A549 (cell line): ENCODE results near the gene INSIG2. TPM values are rescaled to one million over a fixed set of nuclear protein-coding genes. Genes with fewer than 3 reads are reported as not detected.

Experiments used
- ATAC-seq, 2 experiments: fragments of 200-7000 bp in 1 of 2; fragments of >200 bp in 1 of 2; cut with Nextera tagmentation in 1 of 2; cut with Tn5 transposase in 1 of 2; 3 replicates each; pipeline versions ENCODE4 v1.8.0 to v1.9.1; 2018 to 2020; ENCODE audit warnings: mild to moderate bottlenecking in 1 of 2, moderate library complexity in 1 of 2
- CTCF ChIA-PET: fragments of 300-600 bp; sonication (Branson Sonifier 250); formaldehyde crosslinking; extraction: SDS; loops from one replicate; lab custom pipeline; 2021; ENCODE audit warnings: antibody characterized with exemption, inconsistent platforms; lab: Yijun Ruan, JAX
- POLR2A ChIA-PET: fragments of 350-600 bp; formaldehyde crosslinking; extraction: SDS; loops from one replicate; lab custom pipeline; 2021; ENCODE audit warnings: antibody characterized with exemption, inconsistent platforms; lab: Yijun Ruan, JAX
- DNase-seq, 2 experiments: peaks; one replicate each; pipeline versions ENCODE4 v3.0.0 to v3.0.0-alpha.2; 2011 to 2016; ENCODE audit warnings: low read depth in 1 of 2, low spot score in 1 of 2
- FAIRE-seq: peaks from 2 replicates; lab custom pipeline; 2011; peaks lifted over from hg19 to GRCh38; lab: Jason Lieb, UNC
- H3K27ac ChIP-seq, 2 experiments: fragments of >200 bp; sonication (Bioruptor Twin); formaldehyde crosslinking; 3 replicates each; pipeline ENCODE4 v1.5.1; 2016 to 2017
- H3K4me1 ChIP-seq: fragments of >200 bp; sonication (Bioruptor Twin); formaldehyde crosslinking; 3 replicates; pipeline ENCODE4 v1.6.1; 2016
- H3K4me2 ChIP-seq: fragments of >200 bp; sonication (Bioruptor Twin); formaldehyde crosslinking; 3 replicates; pipeline ENCODE4 v1.6.1; 2016
- H3K4me3 ChIP-seq: fragments of >200 bp; sonication (Bioruptor Twin); formaldehyde crosslinking; 3 replicates; pipeline ENCODE4 v1.5.1; 2016
- H3K9me3 ChIP-seq: fragments of >200 bp; sonication (Bioruptor Twin); formaldehyde crosslinking; 3 replicates; pipeline ENCODE4 v1.6.1; 2016
- BHLHE40 ChIP-seq: IDR thresholded peaks from 2 replicates; pipeline ENCODE4 v1.6.1; 2012; ENCODE audit warnings: low read depth, low read length, inconsistent platforms
- CBX8 ChIP-seq: fragments of 200-600 bp; sonication (generic); IDR thresholded peaks from 2 replicates; pipeline ENCODE4 v1.6.1; 2016
- CHD2 ChIP-seq: fragments of 150-350 bp; IDR thresholded peaks from 2 replicates; pipeline ENCODE4 v1.6.1; 2014; ENCODE audit warnings: low read length; ENCODE audit not compliant: partially characterized antibody
- CHD4 ChIP-seq: fragments of 200-600 bp; sonication (generic); IDR thresholded peaks from 2 replicates; pipeline ENCODE4 v1.6.1; 2016; ENCODE audit warnings: antibody characterized with exemption, mild to moderate bottlenecking, borderline replicate concordance
- EHMT2 ChIP-seq: fragments of 200-600 bp; sonication (generic); IDR thresholded peaks from 2 replicates; pipeline ENCODE4 v1.6.1; 2016; ENCODE audit warnings: antibody characterized with exemption, low read depth, mild to moderate bottlenecking, moderate library complexity
- EP300 ChIP-seq, 2 experiments: fragments of >200 bp; sonication (Bioruptor Twin); formaldehyde crosslinking; IDR thresholded peaks; 2 replicates in 1 of 2; 3 replicates in 1 of 2; pipeline ENCODE4 v1.6.1; 2016 to 2017
- FOSL2 ChIP-seq, 2 experiments: fragments of 450-650 bp in 1 of 2; fragments of >200 bp in 1 of 2; sonication (Bioruptor Twin) in 1 of 2; formaldehyde crosslinking; IDR thresholded peaks; 2 replicates each; pipeline versions ENCODE4 v1.5.0 to v1.6.1; 2016 to 2020; ENCODE audit warnings: mild to moderate bottlenecking in 1 of 2, moderate library complexity in 1 of 2
- GATA3 ChIP-seq: IDR thresholded peaks from 2 replicates; pipeline ENCODE4 v1.6.1; 2012; ENCODE audit warnings: borderline replicate concordance
- HEYL ChIP-seq: fragments of 250-450 bp; sonication (Bioruptor Pico); IDR thresholded peaks from 2 replicates; pipeline ENCODE4 v1.8.0; 2021; ENCODE audit warnings: mild to moderate bottlenecking, moderate library complexity
- HOXB5 ChIP-seq: fragments of 250-450 bp; sonication (Bioruptor Pico); IDR thresholded peaks from 2 replicates; pipeline ENCODE4 v1.5.0; 2020; ENCODE audit warnings: mild to moderate bottlenecking, moderate library complexity
- MAFK ChIP-seq: fragments of 450-650 bp; IDR thresholded peaks from 2 replicates; pipeline ENCODE4 v1.6.1; 2014; ENCODE audit not compliant: partially characterized antibody
- MAZ ChIP-seq: fragments of 150-350 bp; IDR thresholded peaks from 2 replicates; pipeline ENCODE4 v1.6.1; 2014; ENCODE audit warnings: antibody characterized with exemption, low read depth, low read length, borderline replicate concordance
- NR3C1 ChIP-seq: fragments of >200 bp; sonication (Bioruptor Twin); formaldehyde crosslinking; IDR thresholded peaks from 3 replicates; pipeline ENCODE4 v1.6.1; 2017
- PHF8 ChIP-seq: fragments of 200-600 bp; sonication (generic); IDR thresholded peaks from 2 replicates; pipeline ENCODE4 v1.6.1; 2016; ENCODE audit warnings: low read depth, mild to moderate bottlenecking, antibody characterized with exemption, moderate library complexity, borderline replicate concordance
- POLR2A ChIP-seq: IDR thresholded peaks from 2 replicates; pipeline ENCODE4 v1.6.1; 2012; ENCODE audit warnings: mild to moderate bottlenecking, low read length
- RARB ChIP-seq: fragments of 250-450 bp; sonication (Bioruptor Pico); IDR thresholded peaks from 2 replicates; pipeline ENCODE4 v1.8.0; 2021; ENCODE audit warnings: mild to moderate bottlenecking, moderate library complexity
- RCOR1 ChIP-seq: fragments of 150-350 bp; IDR thresholded peaks from 2 replicates; pipeline ENCODE4 v1.6.1; 2014; ENCODE audit warnings: antibody characterized with exemption, low read length, low read depth
- RFX5 ChIP-seq: fragments of 450-650 bp; IDR thresholded peaks from 2 replicates; pipeline ENCODE4 v1.7.1; 2014; ENCODE audit warnings: antibody characterized with exemption, mild to moderate bottlenecking, moderate library complexity
- RNF2 ChIP-seq: fragments of 200-600 bp; sonication (generic); IDR thresholded peaks from 2 replicates; pipeline ENCODE4 v1.6.1; 2016; ENCODE audit warnings: low read depth, mild to moderate bottlenecking, antibody characterized with exemption, moderate library complexity, borderline replicate concordance
- SMC3 ChIP-seq: fragments of >200 bp; sonication (Bioruptor Twin); formaldehyde crosslinking; IDR thresholded peaks from 3 replicates; pipeline ENCODE4 v1.6.1; 2018; ENCODE audit warnings: inconsistent platforms
- ZC3H11A ChIP-seq: fragments of 450-650 bp; IDR thresholded peaks from 2 replicates; pipeline ENCODE4 v1.6.1; 2014; ENCODE audit warnings: antibody characterized with exemption, mild to moderate bottlenecking
- WGBS: methylation state at CpG from one replicate; pipeline ENCODE4 v1.1.6; 2017; ENCODE audit errors: missing lambda C conversion rate; 5-methylcytosine and 5-hydroxymethylcytosine counted together
- polyA plus RNA-seq, 4 experiments: library from polyadenylated mRNA; depleted of rRNA in 3 of 4; stranded (reverse); fragments of >200 nt; fragmentation: RNase III in 1 of 4; extraction: RNeasy Plus Mini Kit Qiagen cat#74134 plus additional on column Dnase treatment in 1 of 4; gene quantifications; 2 replicates in 3 of 4; 3 replicates in 1 of 4; pipeline ENCODE4 v1.2.3, GENCODE V29; 2011 to 2017
- TF ChIP-seq, protein P1 (sequence below): fragments of >200 bp; sonication (Bioruptor Twin); formaldehyde crosslinking; IDR thresholded peaks from 3 replicates; pipeline ENCODE4 v1.5.1; 2016
- TF ChIP-seq, protein P2 (sequence below): fragments of 250-450 bp; sonication (Bioruptor Pico); IDR thresholded peaks from 2 replicates; pipeline ENCODE4 v1.5.0; 2020; ENCODE audit warnings: low read depth, mild to moderate bottlenecking, moderate library complexity
- TF ChIP-seq, protein P3 (sequence below): fragments of 250-450 bp; sonication (Bioruptor Pico); IDR thresholded peaks from 2 replicates; pipeline ENCODE4 v1.5.0; 2021; ENCODE audit warnings: mild to moderate bottlenecking, moderate library complexity, borderline replicate concordance
- TF ChIP-seq, protein P4 (sequence below): IDR thresholded peaks from 2 replicates; pipeline ENCODE4 v1.6.1; 2012
- TF ChIP-seq, protein P5 (sequence below): fragments of >200 bp; sonication (Bioruptor Twin); formaldehyde crosslinking; IDR thresholded peaks from 3 replicates; pipeline ENCODE4 v1.6.1; 2016

Gene INSIG2
- polyA plus RNA-seq, 2 of the 4 experiments (the other 2 are of a cell fraction), result 12.1 to 23.4 TPM

DNA sequence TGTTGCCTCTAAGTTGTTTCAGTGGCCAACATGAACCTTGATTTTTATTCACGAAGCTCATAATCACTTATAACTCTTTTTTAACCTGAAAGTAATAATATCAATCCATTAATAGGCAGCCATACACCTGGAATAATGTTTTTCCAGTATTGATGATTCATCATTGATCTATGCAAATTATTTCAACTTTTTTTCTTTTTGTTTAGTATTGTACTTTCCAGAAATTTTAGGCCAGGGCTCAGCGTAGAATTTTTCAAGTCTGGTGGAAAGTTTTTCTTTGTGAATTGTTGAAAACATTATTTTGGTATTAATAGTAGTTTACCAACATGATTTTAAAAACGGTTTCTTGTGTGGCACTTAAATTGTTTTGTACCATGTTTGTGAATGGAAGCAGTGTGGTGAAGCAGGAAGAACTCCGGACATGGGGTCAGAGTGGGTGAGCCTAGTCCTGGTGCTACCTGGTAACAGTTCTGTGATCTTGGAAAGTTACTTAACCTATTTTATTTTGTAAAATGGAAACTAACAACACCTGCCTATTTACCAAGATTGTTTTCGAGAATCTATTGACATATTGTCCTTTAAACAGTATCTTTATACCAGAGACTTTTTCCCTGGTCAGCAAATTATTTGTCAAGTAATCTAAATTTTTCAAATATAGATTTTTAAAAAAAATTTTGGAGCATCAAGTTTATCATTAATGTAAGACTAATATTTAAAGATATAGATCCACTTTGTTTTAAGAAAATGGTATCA lies 2.3 kb downstream of the INSIG2 start:
- Histone ChIP-seq H3K9me3 (no peaks in the 10 kb centered on the region), H3K4me1 (peaks cover 27% of the 10 kb centered on the region), H3K27ac (no peak overlapping the region), H3K4me2 (peak overlapping the region; percentile 93; the same call in 2 of the 3 replicates), H3K4me3 (no peak overlapping the region)
- no peak for DNase-seq
- no peak for FAIRE-seq
- WGBS, result 73% methylated on average over 5 of the region's 5 CpGs
- ChIA-PET POLR2A (no interaction called here), CTCF (interaction anchor here (0.7 to 1.3 kb wide), 2 partner anchors 33 to 52 kb away, joined by 3 to 5 read pairs; no protein-coding TSS in a partner anchor)
- no peak for ATAC-seq
- peak; percentile 49 for TF ChIP-seq MAFK
- no peak for TF ChIP-seq RCOR1

DNA sequence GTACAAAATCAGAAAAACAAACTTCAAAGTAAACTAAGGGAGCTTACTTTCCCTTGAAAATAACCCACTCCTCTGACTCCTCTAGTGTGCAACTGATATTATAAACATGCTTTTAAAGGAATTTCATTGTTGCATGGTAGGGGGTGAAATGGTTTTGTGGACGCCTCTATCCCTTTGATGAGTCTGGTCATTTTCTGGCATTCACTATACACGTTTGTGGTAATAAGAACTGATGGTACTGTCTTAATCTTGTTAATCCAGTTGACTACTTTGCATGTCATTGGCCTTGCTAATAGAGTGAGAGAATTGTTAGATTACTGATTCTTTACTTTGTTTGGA lies 2.8 kb downstream of the INSIG2 start:
- no peak overlapping the region for H3K4me2 ChIP-seq
- no peak overlapping the region for H3K27ac ChIP-seq
- H3K9me3 ChIP-seq, result no peaks in the 10 kb centered on the region
- no peak for DNase-seq
- ATAC-seq, result no peak
- H3K4me3 ChIP-seq, result no peak overlapping the region
- peaks cover 21% of the 10 kb centered on the region for H3K4me1 ChIP-seq
- WGBS, result 85% methylated on average over 2 of the region's 2 CpGs
- no peak for TF ChIP-seq NR3C1
- no peak for TF ChIP-seq CBX8
- TF ChIP-seq EHMT2, result no peak
- no peak for TF ChIP-seq ZC3H11A
- no peak for TF ChIP-seq CHD4
- TF ChIP-seq FOSL2 (IDR thresholded peaks at IDR 0.05), result no peak
- TF ChIP-seq FOSL2 (CRISPR knock-in tag; IDR thresholded peaks at IDR 0.05), result no peak
- no peak for TF ChIP-seq MAZ
- TF ChIP-seq GATA3, result no peak
- TF ChIP-seq HEYL (CRISPR knock-in tag), result no peak
- no peak for TF ChIP-seq SMC3
- TF ChIP-seq, all 56 proteins: peak for 0
- POLR2A ChIA-PET, result no interaction called here
- FAIRE-seq, result no peak
- CTCF ChIA-PET, result no interaction called here

DNA sequence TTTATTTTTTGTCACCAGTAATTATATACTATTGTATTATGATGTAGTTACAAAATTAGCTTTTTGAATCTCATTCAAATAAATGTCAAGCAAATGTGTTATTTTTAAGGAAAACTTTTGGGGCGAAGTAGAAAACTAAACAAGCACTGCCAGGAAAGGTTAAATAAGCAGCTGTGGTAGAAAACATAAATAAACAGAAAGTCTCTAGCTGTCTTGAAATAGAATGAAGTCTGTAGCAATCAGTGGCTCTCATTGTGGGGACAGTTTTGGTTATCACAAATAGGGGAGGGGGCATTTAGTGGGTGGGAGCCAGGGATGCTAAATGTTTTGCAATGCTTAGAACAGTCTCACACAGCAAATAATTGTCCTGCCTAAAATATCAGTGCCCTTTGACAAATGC lies 3.4 kb downstream of the INSIG2 start:
- DNase-seq (no peak), FAIRE-seq (no peak), ATAC-seq (no peak)
- H3K4me3 ChIP-seq, result no peak overlapping the region
- no peak overlapping the region for H3K27ac ChIP-seq
- WGBS, result 88% methylated on average over 1 of the region's 1 CpG
- no peaks in the 10 kb centered on the region for H3K9me3 ChIP-seq
- H3K4me1 ChIP-seq, result peaks cover 18% of the 10 kb centered on the region
- ChIA-PET POLR2A (no interaction called here), CTCF (interaction anchor here (0.8 kb wide), 1 partner anchor 12 kb away, joined by 3 read pairs; no protein-coding TSS in a partner anchor)
- no peak overlapping the region for H3K4me2 ChIP-seq
- no peak for TF ChIP-seq RNF2
- TF ChIP-seq BHLHE40, result no peak
- no peak for TF ChIP-seq MAFK
- TF ChIP-seq, protein P1, sequence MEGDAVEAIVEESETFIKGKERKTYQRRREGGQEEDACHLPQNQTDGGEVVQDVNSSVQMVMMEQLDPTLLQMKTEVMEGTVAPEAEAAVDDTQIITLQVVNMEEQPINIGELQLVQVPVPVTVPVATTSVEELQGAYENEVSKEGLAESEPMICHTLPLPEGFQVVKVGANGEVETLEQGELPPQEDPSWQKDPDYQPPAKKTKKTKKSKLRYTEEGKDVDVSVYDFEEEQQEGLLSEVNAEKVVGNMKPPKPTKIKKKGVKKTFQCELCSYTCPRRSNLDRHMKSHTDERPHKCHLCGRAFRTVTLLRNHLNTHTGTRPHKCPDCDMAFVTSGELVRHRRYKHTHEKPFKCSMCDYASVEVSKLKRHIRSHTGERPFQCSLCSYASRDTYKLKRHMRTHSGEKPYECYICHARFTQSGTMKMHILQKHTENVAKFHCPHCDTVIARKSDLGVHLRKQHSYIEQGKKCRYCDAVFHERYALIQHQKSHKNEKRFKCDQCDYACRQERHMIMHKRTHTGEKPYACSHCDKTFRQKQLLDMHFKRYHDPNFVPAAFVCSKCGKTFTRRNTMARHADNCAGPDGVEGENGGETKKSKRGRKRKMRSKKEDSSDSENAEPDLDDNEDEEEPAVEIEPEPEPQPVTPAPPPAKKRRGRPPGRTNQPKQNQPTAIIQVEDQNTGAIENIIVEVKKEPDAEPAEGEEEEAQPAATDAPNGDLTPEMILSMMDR, result no peak
- no peak for TF ChIP-seq FOSL2 (IDR thresholded peaks at IDR 0.05)
- no peak for TF ChIP-seq FOSL2 (CRISPR knock-in tag; IDR thresholded peaks at IDR 0.05)
- TF ChIP-seq, protein P2, sequence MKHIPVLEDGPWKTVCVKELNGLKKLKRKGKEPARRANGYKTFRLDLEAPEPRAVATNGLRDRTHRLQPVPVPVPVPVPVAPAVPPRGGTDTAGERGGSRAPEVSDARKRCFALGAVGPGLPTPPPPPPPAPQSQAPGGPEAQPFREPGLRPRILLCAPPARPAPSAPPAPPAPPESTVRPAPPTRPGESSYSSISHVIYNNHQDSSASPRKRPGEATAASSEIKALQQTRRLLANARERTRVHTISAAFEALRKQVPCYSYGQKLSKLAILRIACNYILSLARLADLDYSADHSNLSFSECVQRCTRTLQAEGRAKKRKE (CRISPR knock-in tag), result no peak
- no peak for TF ChIP-seq POLR2A
- TF ChIP-seq ZC3H11A, result no peak
- no peak for TF ChIP-seq RARB
- TF ChIP-seq CHD2, result no peak
- TF ChIP-seq EP300 (IDR thresholded peaks at IDR 0.05), result no peak
- TF ChIP-seq, protein P3, sequence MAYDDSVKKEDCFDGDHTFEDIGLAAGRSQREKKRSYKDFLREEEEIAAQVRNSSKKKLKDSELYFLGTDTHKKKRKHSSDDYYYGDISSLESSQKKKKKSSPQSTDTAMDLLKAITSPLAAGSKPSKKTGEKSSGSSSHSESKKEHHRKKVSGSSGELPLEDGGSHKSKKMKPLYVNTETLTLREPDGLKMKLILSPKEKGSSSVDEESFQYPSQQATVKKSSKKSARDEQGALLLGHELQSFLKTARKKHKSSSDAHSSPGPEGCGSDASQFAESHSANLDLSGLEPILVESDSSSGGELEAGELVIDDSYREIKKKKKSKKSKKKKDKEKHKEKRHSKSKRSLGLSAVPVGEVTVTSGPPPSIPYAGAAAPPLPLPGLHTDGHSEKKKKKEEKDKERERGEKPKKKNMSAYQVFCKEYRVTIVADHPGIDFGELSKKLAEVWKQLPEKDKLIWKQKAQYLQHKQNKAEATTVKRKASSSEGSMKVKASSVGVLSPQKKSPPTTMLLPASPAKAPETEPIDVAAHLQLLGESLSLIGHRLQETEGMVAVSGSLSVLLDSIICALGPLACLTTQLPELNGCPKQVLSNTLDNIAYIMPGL (CRISPR knock-in tag), result no peak
- no peak for TF ChIP-seq HEYL (CRISPR knock-in tag)
- no peak for TF ChIP-seq HOXB5 (CRISPR knock-in tag)
- TF ChIP-seq PHF8, result no peak
- TF ChIP-seq, protein P4, sequence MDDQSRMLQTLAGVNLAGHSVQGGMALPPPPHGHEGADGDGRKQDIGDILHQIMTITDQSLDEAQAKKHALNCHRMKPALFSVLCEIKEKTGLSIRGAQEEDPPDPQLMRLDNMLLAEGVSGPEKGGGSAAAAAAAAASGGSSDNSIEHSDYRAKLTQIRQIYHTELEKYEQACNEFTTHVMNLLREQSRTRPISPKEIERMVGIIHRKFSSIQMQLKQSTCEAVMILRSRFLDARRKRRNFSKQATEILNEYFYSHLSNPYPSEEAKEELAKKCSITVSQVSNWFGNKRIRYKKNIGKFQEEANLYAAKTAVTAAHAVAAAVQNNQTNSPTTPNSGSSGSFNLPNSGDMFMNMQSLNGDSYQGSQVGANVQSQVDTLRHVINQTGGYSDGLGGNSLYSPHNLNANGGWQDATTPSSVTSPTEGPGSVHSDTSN, result no peak
- TF ChIP-seq, protein P5, sequence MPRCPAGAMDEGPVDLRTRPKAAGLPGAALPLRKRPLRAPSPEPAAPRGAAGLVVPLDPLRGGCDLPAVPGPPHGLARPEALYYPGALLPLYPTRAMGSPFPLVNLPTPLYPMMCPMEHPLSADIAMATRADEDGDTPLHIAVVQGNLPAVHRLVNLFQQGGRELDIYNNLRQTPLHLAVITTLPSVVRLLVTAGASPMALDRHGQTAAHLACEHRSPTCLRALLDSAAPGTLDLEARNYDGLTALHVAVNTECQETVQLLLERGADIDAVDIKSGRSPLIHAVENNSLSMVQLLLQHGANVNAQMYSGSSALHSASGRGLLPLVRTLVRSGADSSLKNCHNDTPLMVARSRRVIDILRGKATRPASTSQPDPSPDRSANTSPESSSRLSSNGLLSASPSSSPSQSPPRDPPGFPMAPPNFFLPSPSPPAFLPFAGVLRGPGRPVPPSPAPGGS, result no peak
- no peak for TF ChIP-seq RFX5
